Parathyroid adenoma (tissue), 2 donors: Measurements from ENCODE around the gene ACIN1.

Experiments used
- H2AFZ ChIP-seq: fragments of 300-600 bp; sonication (generic); one replicate; pipeline ENCODE4 v1.7.0; 2017; ENCODE audit warnings: antibody characterized with exemption, mild to moderate bottlenecking
- H3K27ac ChIP-seq: fragments of 300-600 bp; sonication (generic); one replicate; pipeline ENCODE4 v1.7.0; 2017
- H3K27me3 ChIP-seq: fragments of 300-600 bp; sonication (generic); one replicate; pipeline ENCODE4 v1.7.0; 2017; ENCODE audit warnings: low read length; ENCODE audit not compliant: control insufficient read depth, insufficient read depth
- H3K36me3 ChIP-seq: fragments of 300-600 bp; sonication (generic); one replicate; pipeline ENCODE4 v1.7.0; 2017; ENCODE audit warnings: low read length; ENCODE audit not compliant: control insufficient read depth, insufficient read depth
- H3K4me1 ChIP-seq: fragments of 300-600 bp; sonication (generic); one replicate; pipeline ENCODE4 v1.7.0; 2017; ENCODE audit warnings: control low read depth
- H3K4me2 ChIP-seq: fragments of 300-600 bp; sonication (generic); one replicate; pipeline ENCODE4 v1.7.0; 2017; ENCODE audit warnings: low read length
- H3K4me3 ChIP-seq: fragments of 300-600 bp; sonication (generic); one replicate; pipeline ENCODE4 v1.7.0; 2017; ENCODE audit warnings: low read depth, low read length
- H3K79me2 ChIP-seq: fragments of 300-600 bp; sonication (generic); one replicate; pipeline ENCODE4 v1.7.0; 2017; ENCODE audit warnings: control low read depth
- H3K9ac ChIP-seq: fragments of 300-600 bp; sonication (generic); one replicate; pipeline ENCODE4 v1.7.0; 2017; ENCODE audit warnings: mild to moderate bottlenecking
- H3K9me3 ChIP-seq: fragments of 300-600 bp; sonication (generic); one replicate; pipeline ENCODE4 v1.7.0; 2017; ENCODE audit warnings: low read length; ENCODE audit not compliant: control insufficient read depth
- TF ChIP-seq, protein P1 (sequence below): fragments of 300-600 bp; sonication (generic); IDR thresholded peaks from one replicate; pipeline ENCODE4 v1.7.0; 2017; ENCODE audit warnings: antibody characterized with exemption, mild to moderate bottlenecking
- donor health status: primary hyperparathyroidism.

ACIN1 gene

DNA sequence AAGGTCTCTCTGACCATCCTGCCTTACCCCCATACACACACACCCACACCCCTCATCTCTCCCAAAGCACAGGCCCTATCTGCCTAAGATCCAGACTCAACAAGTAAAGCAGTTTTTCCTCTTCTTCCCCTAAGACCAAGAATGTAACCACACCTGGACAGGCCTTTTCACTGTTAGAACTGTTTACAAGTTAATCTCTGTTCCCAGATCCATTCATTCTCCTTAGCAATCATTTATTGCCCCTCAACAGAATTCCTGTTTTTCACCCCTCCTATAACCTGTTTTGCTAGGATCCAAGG, 11.8 kb upstream of the ACIN1 start:
- Histone ChIP-seq H2AFZ (no peak overlapping the region), H3K79me2 (peaks cover 9% of the 10 kb centered on the region), H3K27me3 (no peaks in the 10 kb centered on the region), H3K4me2 (no peak overlapping the region), H3K27ac (no peak overlapping the region), H3K4me3 (no peak overlapping the region), H3K4me1 (no peaks in the 10 kb centered on the region), H3K9ac (no peak overlapping the region), H3K9me3 (no peaks in the 10 kb centered on the region), H3K36me3 (no peaks in the 10 kb centered on the region)
- TF ChIP-seq, protein P1, sequence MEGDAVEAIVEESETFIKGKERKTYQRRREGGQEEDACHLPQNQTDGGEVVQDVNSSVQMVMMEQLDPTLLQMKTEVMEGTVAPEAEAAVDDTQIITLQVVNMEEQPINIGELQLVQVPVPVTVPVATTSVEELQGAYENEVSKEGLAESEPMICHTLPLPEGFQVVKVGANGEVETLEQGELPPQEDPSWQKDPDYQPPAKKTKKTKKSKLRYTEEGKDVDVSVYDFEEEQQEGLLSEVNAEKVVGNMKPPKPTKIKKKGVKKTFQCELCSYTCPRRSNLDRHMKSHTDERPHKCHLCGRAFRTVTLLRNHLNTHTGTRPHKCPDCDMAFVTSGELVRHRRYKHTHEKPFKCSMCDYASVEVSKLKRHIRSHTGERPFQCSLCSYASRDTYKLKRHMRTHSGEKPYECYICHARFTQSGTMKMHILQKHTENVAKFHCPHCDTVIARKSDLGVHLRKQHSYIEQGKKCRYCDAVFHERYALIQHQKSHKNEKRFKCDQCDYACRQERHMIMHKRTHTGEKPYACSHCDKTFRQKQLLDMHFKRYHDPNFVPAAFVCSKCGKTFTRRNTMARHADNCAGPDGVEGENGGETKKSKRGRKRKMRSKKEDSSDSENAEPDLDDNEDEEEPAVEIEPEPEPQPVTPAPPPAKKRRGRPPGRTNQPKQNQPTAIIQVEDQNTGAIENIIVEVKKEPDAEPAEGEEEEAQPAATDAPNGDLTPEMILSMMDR, result no peak

DNA sequence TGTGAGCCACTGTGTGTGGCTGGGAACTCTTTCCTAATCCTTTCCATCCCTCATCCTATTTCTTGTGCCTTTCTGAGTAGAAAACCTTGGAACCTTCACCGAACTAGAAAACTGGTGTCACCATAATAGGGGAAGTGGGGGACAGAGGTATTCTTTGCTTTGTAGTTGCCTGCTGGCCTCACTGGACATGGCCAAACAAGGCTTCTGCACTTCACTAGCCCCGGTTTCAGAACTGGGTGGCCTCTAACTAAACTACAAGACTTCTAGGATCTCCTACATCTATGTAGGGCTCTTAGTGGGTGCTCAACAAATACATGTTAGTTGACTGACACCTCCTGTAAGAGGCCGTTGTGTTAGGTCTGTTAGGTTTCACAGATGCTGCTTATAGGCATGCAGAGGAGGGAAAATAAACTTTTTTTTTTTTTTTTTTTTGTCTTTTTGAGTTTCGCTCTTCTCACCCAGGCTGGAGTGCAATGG, 10.4 kb upstream of the ACIN1 start:
- Histone ChIP-seq H3K9ac (no peak overlapping the region), H3K27ac (no peak overlapping the region), H3K4me2 (no peak overlapping the region), H2AFZ (no peak overlapping the region), H3K27me3 (no peaks in the 10 kb centered on the region), H3K36me3 (no peaks in the 10 kb centered on the region), H3K4me1 (no peaks in the 10 kb centered on the region), H3K79me2 (peaks cover 10% of the 10 kb centered on the region), H3K4me3 (no peak overlapping the region), H3K9me3 (no peaks in the 10 kb centered on the region)
- TF ChIP-seq, protein P1, result no peak

DNA sequence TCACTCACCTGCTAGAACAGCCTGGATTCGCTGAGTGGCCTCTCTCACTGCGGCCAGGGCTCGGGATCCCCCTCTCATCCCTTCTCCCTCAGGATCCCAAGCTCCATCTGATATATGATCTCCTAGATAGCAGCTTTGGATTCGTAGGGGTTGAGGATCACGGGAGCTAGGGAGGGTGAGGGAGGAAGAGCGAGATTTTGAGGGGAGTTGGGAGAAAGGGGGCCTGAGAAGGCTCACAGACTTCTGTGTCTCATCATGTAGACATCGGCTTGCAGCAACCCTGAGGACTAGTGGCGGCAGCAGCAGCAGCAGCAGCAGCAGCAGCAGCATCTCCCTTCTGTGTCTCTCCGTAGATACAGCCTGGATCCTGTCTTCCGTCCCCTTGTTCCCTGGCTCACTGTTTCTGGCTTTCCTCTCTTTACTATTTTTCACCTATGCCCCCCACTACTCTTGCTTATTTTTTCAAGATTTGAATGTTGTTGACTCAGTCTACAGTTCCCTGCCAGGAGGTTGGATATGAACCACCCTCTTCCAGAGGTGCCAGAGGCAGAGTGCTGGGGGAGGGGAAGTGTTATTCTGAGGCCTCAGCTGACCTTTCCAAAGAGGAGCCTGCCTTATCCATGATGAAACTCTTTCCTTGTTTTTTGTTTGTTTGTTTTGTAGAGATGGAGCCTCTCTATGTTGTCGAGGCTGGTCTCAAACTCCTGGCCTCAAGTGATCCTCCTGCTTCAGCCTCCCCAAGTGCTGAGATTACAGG, 9.8 kb upstream of the ACIN1 start, which contains the start of gene CIROP:
TSS of gene CIROP (minus strand) at position 399 of the 757 bp plus-strand sequence. CDS start at position 330, 69 bp downstream.
- no peak within 1 kb of the TSS for H3K9ac ChIP-seq
- TF ChIP-seq, protein P1, result no peak
- no peaks in the 10 kb centered on the region for H3K36me3 ChIP-seq
- no peak within 1 kb of the TSS for H3K4me3 ChIP-seq
- no peak within 1 kb of the TSS for H3K27ac ChIP-seq
- no peaks in the 10 kb centered on the region for H3K27me3 ChIP-seq
- no peak within 1 kb of the TSS for H3K4me2 ChIP-seq
- no peak within 1 kb of the TSS for H2AFZ ChIP-seq
- no peaks in the 10 kb centered on the region for H3K4me1 ChIP-seq
- H3K9me3 ChIP-seq, result no peaks in the 10 kb centered on the region
- peaks cover 10% of the 10 kb centered on the region for H3K79me2 ChIP-seq

DNA sequence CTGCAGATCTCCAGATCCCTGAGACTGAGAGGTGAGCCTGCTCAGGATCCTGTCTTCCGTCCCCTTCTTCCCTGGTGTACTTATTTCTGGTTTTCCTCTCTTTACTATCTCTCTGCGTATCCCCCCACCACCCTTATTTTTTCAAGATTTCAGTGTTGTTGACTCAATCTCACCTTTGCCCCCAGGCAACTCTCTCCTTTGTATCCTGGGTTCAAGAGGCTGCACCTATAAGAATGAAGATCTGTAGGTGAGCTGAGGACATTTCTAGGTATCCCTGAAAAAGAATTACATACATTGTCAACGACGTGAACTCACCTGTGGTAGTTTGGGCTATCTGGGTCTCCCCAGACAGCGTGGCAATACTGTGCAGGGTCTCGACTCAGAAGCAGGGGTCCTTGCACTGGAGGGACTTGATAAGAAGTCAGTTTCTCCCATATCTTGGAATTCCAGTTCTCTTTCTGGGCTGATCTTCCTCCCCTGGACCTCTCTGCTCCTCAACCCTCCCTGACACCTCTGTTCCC, 9.2 kb upstream of the ACIN1 start:
- H3K4me1 ChIP-seq, result no peaks in the 10 kb centered on the region
- TF ChIP-seq, protein P1, result no peak
- H3K79me2 ChIP-seq, result peaks cover 10% of the 10 kb centered on the region
- no peak overlapping the region for H3K4me2 ChIP-seq
- no peak overlapping the region for H2AFZ ChIP-seq
- H3K9me3 ChIP-seq, result no peaks in the 10 kb centered on the region
- no peak overlapping the region for H3K9ac ChIP-seq
- H3K4me3 ChIP-seq, result no peak overlapping the region
- H3K27ac ChIP-seq, result no peak overlapping the region
- no peaks in the 10 kb centered on the region for H3K27me3 ChIP-seq
- H3K36me3 ChIP-seq, result no peaks in the 10 kb centered on the region

DNA sequence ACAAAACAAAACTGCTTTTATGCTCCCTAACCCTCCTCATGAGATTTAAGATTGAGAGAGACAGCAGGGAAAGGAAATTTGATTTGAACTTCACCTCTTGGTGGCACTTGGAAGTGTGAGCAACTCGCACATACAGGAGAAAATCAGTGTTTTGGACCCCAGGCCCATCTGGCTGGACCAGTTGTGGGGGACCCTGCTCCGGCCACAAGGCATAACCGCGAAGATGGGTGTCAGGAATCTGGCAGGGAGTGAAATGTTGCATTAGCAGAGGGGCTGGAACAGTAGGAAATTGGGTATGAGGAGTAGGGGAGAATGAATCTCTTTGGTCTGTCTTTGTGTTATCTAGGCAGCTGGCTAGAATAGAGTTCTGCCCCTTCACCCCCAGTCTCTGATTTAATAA, 8.6 kb upstream of the ACIN1 start:
- Histone ChIP-seq H3K9me3 (no peaks in the 10 kb centered on the region), H3K9ac (no peak overlapping the region), H2AFZ (no peak overlapping the region), H3K27me3 (no peaks in the 10 kb centered on the region), H3K4me1 (no peaks in the 10 kb centered on the region), H3K36me3 (no peaks in the 10 kb centered on the region), H3K27ac (no peak overlapping the region), H3K4me3 (no peak overlapping the region), H3K79me2 (peaks cover 10% of the 10 kb centered on the region), H3K4me2 (no peak overlapping the region)
- TF ChIP-seq, protein P1, result no peak
